Ovary (tissue), 9 donors: ENCODE results near the gene ZNF532. TPM values are rescaled to one million over a fixed set of nuclear protein-coding genes. Genes with fewer than 3 reads are reported as not detected.
A peak's percentile ranks its signal among the peaks of the same experiment; 100 is the strongest.

Experiments used
- DNase-seq, 5 donors: peaks; one replicate each; pipeline ENCODE4 v3.0.0-alpha.2; 2019 to 2020
- H3K27ac ChIP-seq, 2 donors: fragments of 200-600 bp; one replicate each; pipeline versions ENCODE4 v1.5.1 to v1.8.0; 2019 to 2022
- H3K27me3 ChIP-seq: fragments of 200-600 bp; one replicate; pipeline ENCODE4 v1.8.0; 2022
- H3K36me3 ChIP-seq: fragments of 200-600 bp; sonication (generic); one replicate; pipeline ENCODE4 v1.5.1; 2019
- H3K4me1 ChIP-seq: one replicate; pipeline ENCODE4 v1.8.1; 2013; ENCODE audit warnings: mild to moderate bottlenecking, moderate library complexity; ENCODE audit not compliant: insufficient read depth
- H3K4me3 ChIP-seq: fragments of 200-600 bp; sonication (generic); one replicate; pipeline ENCODE4 v1.5.1; 2017
- H3K9me3 ChIP-seq, 2 donors: fragments of 200-600 bp in 1 of 2; sonication (generic) in 1 of 2; one replicate each; pipeline versions ENCODE4 v1.5.1 to v1.8.1; 2013 to 2019; ENCODE audit warnings: mild to moderate bottlenecking in 1 of 2, moderate library complexity in 1 of 2
- CTCF ChIP-seq, 3 donors: fragments of 450-650 bp in 2 of 3; fragments of 200-600 bp in 1 of 3; IDR thresholded peaks; one replicate each; pipeline versions ENCODE4 v1.5.1 to v1.8.0; 2016 to 2022; ENCODE audit warnings: antibody characterized with exemption in 3 of 3, mild to moderate bottlenecking in 1 of 3
- EP300 ChIP-seq: sonication (generic); formaldehyde crosslinking; IDR thresholded peaks from one replicate; pipeline ENCODE4 v1.6.1; 2017; ENCODE audit warnings: antibody characterized with exemption
- POLR2A ChIP-seq: fragments of 450-650 bp; IDR thresholded peaks from one replicate; pipeline ENCODE4 v1.6.1; 2017; ENCODE audit warnings: antibody characterized with exemption, mild to moderate bottlenecking, moderate library complexity
- WGBS, 3 donors: extraction: QIAGEN DNeasy Blood & Tissue Kit in 1 of 3; methylation state at CpG; one replicate each; pipeline versions ENCODE4 v1.1.5 to v1.1.7; 2013 to 2017; 5-methylcytosine and 5-hydroxymethylcytosine counted together
- intact Hi-C, 4 donors: fragments of 100-400 bp; cut with DNase I; formaldehyde crosslinking; loops; one replicate each; pipeline versions ENCODE4 v1.11.0 to v1.15.1; 2022 to 2023
- polyA plus RNA-seq, 2 donors: library from polyadenylated mRNA; stranded (reverse); fragments of 200-250 nt in 1 of 2; fragments of 350-450 nt in 1 of 2; fragmentation: Illumina TruSeq in 1 of 2; extraction: RNeasy Lipid Tissue Mini Kit (QIAGEN cat#74804) in 1 of 2; gene quantifications; one replicate each; pipeline ENCODE4 v1.2.3, GENCODE V29; 2013 to 2014
- total RNA-seq, 7 donors: library from RNA; depleted of rRNA in 2 of 7; stranded (reverse); fragments of >200 nt in 2 of 7; fragmentation: NEBNext Ultra II Directional in 3 of 7; extraction: Animal tissue kit (Norgen Biotek cat#: 25700) in 3 of 7; gene quantifications; one replicate each; pipeline versions ENCODE4 v1.1.0 to v1.2.4, GENCODE V29; 2016 to 2023
- donor health status: DM: no; HTN: no; CAD: no; lungs with moderate emphysema.
- donor health status: DM: no; HTN: no; CAD: no.
- donor health status: Bipolar disorder and iron deficiency.
- donor health status: DM: yes; HTN: yes; CAD: no.
- donor health status: DM: no; HTN: no; CAD: no.
- donor health status: DM: yes; HTN: yes; CAD: no.

ZNF532 gene
- total and polyA plus RNA-seq, 9 donors: 40.5 to 162 (median 101) TPM

- Histone ChIP-seq H3K27ac (peak overlapping the region in 1 of 2 donors; percentile 25), H3K4me1 (peaks cover 12% of the 10 kb centered on the region), H3K36me3 (no peaks in the 10 kb centered on the region), H3K27me3 (no peaks in the 10 kb centered on the region), H3K9me3 (no peaks in the 10 kb centered on the region), H3K4me3 (no peak overlapping the region)
- no peak for DNase-seq
- intact Hi-C loops: no loop called here
- TF ChIP-seq EP300: no peak
- TF ChIP-seq POLR2A: no peak
- TF ChIP-seq CTCF (IDR thresholded peaks at IDR 0.05): no peak
- 47 to 61% (median 51%) methylated on average over 5 of the region's 5 CpGs for WGBS, 3 donors
Observed at GRCh38 chr18:58967751-58968254, 103.1 kb downstream of the ZNF532 start.

- WGBS, 3 donors: 89 to 92% (median 91%) methylated on average over 14 of the region's 14 CpGs
- Histone ChIP-seq H3K27ac (no peak overlapping the region), H3K4me3 (no peak overlapping the region), H3K36me3 (no peaks in the 10 kb centered on the region), H3K27me3 (no peaks in the 10 kb centered on the region), H3K4me1 (peaks cover 14% of the 10 kb centered on the region), H3K9me3 (no peaks in the 10 kb centered on the region)
- intact Hi-C loops: no loop called here
- DNase-seq: no peak
- TF ChIP-seq EP300 (no peak), CTCF (IDR thresholded peaks at IDR 0.05) (no peak), POLR2A (no peak)
Observed at GRCh38 chr18:58970943-58971790, 106.5 kb downstream of the ZNF532 start.

GRCh38 chr18:58975296-58975695 lies 110.6 kb downstream of the ZNF532 start:
- peak in 1 of 5 donors; percentile 27 for DNase-seq
- Histone ChIP-seq H3K27ac (peak overlapping the region in 1 of 2 donors; percentile 61), H3K27me3 (no peaks in the 10 kb centered on the region), H3K36me3 (no peaks in the 10 kb centered on the region), H3K9me3 (no peaks in the 10 kb centered on the region), H3K4me1 (peaks cover 2% of the 10 kb centered on the region), H3K4me3 (no peak overlapping the region)
- 20 to 32% (median 23%) methylated on average over 11 of the region's 11 CpGs for WGBS, 3 donors
- TF ChIP-seq EP300: no peak
- TF ChIP-seq POLR2A: no peak
- no peak for TF ChIP-seq CTCF (IDR thresholded peaks at IDR 0.05)
- intact Hi-C loops: no loop called here

- Histone ChIP-seq H3K4me1 (peaks cover 2% of the 10 kb centered on the region), H3K4me3 (no peak overlapping the region), H3K27me3 (no peaks in the 10 kb centered on the region), H3K9me3 (no peaks in the 10 kb centered on the region), H3K36me3 (no peaks in the 10 kb centered on the region), H3K27ac (peak overlapping the region in 1 of 2 donors; percentile 61)
- WGBS, 3 donors: 29 to 37% (median 32%) methylated on average over 4 of the region's 4 CpGs
- DNase-seq: no peak
- no peak for TF ChIP-seq CTCF (IDR thresholded peaks at IDR 0.05)
- TF ChIP-seq POLR2A: no peak
- no peak for TF ChIP-seq EP300
- intact Hi-C loops: no loop called here
Observed at GRCh38 chr18:58975781-58976180, 111.1 kb downstream of the ZNF532 start.
